Endothelial cell (in vitro differentiated cells): ENCODE data around the gene TAF3. TPM values are rescaled to one million over a fixed set of nuclear protein-coding genes. Genes with fewer than 3 reads are reported as not detected.
"Not testable (repeated sequence)": the region's sequence is repeated elsewhere in the genome, so short reads cannot be mapped to it uniquely, and the experiment has no call there.

Source experiments
- DNase-seq: peaks from one replicate; pipeline ENCODE4 v3.0.0; 2021; ENCODE audit warnings: low spot score
- H3K27ac Mint-ChIP-seq: one replicate; pipeline ENCODE4 v1.8.0; 2021; ENCODE audit warnings: mixed read lengths, inconsistent platforms; ENCODE audit not compliant: unreplicated experiment
- H3K27me3 Mint-ChIP-seq: one replicate; pipeline ENCODE4 v1.8.0; 2021; ENCODE audit warnings: mild to moderate bottlenecking, moderate library complexity, mixed read lengths, inconsistent platforms; ENCODE audit not compliant: unreplicated experiment
- H3K36me3 Mint-ChIP-seq: one replicate; pipeline ENCODE4 v1.8.0; 2021; ENCODE audit warnings: mild to moderate bottlenecking, low read depth, mixed read lengths, inconsistent platforms; ENCODE audit not compliant: unreplicated experiment
- H3K4me1 Mint-ChIP-seq: one replicate; pipeline ENCODE4 v1.8.0; 2021; ENCODE audit warnings: mild to moderate bottlenecking, mixed read lengths, inconsistent platforms; ENCODE audit not compliant: unreplicated experiment
- H3K4me3 Mint-ChIP-seq: one replicate; pipeline ENCODE4 v1.8.0; 2021; ENCODE audit warnings: mild to moderate bottlenecking, mixed read lengths, inconsistent platforms; ENCODE audit not compliant: unreplicated experiment
- H3K9me3 Mint-ChIP-seq: one replicate; pipeline ENCODE4 v1.8.0; 2021; ENCODE audit warnings: mixed read lengths, inconsistent platforms; ENCODE audit not compliant: unreplicated experiment
- total RNA-seq: library from RNA; stranded (reverse); fragmentation: NEBNext Ultra II Directional; extraction: Animal tissue kit (Norgen Biotek cat#: 25700); gene quantifications from one replicate; pipeline ENCODE4 v1.2.1, GENCODE V29; 2021; ENCODE audit not compliant: unreplicated experiment
- TF ChIP-seq, protein P1 (sequence below): fragments of 200-600 bp; sonication (generic); IDR thresholded peaks from one replicate; pipeline ENCODE4 v1.5.0; 2021; ENCODE audit warnings: antibody characterized with exemption; ENCODE audit not compliant: unreplicated experiment

TAF3 gene
- total RNA-seq, 1 donor from 2014 or later, result 12.4 TPM

DNA sequence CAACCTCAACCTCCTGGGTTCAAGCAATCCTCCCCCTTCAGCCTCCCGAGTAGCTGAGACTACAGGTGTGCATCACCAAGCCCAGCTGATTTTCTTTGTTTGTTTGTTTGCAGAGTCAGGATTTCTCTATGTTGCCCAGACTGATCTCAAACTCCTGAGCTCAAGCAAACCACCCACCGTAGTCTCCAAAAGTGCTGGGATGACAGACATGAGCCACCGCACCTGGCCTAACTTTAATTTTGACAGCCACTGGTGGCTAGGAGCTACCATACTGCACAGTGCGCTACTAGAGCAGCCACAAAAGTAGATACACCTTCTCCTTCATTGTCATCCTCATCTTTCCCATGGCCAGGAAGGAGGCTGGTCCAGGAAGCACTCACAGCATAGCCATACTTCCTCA lies 205.0 kb downstream of the TAF3 start:
- Mint-ChIP-seq H3K4me1 (peaks cover 16% of the 10 kb centered on the region), H3K4me3 (no peak overlapping the region), H3K27me3 (peaks cover 2% of the 10 kb centered on the region), H3K36me3 (no peaks in the 10 kb centered on the region), H3K27ac (no peak overlapping the region), H3K9me3 (no peaks in the 10 kb centered on the region)
- no peak for DNase-seq
- TF ChIP-seq, protein P1, sequence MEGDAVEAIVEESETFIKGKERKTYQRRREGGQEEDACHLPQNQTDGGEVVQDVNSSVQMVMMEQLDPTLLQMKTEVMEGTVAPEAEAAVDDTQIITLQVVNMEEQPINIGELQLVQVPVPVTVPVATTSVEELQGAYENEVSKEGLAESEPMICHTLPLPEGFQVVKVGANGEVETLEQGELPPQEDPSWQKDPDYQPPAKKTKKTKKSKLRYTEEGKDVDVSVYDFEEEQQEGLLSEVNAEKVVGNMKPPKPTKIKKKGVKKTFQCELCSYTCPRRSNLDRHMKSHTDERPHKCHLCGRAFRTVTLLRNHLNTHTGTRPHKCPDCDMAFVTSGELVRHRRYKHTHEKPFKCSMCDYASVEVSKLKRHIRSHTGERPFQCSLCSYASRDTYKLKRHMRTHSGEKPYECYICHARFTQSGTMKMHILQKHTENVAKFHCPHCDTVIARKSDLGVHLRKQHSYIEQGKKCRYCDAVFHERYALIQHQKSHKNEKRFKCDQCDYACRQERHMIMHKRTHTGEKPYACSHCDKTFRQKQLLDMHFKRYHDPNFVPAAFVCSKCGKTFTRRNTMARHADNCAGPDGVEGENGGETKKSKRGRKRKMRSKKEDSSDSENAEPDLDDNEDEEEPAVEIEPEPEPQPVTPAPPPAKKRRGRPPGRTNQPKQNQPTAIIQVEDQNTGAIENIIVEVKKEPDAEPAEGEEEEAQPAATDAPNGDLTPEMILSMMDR, result no peak

DNA sequence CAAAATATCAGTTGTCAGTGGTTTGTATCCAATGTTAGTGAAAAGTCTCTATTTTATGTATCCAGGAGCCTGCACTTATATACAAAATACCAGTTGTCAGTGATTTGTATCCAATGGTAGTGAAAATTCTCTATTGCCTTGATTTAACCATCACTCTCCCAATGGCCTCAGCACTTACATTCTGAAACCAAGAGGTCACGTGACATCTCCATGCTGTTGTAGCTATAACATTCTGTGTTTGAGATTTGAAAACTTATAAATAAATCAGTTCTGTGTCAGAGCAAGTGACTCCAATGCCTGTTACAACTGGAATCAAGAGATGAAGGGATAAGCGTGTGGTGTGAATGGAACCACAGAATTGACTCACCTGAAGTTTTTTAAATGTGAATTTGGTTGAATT lies 205.5 kb downstream of the TAF3 start:
- Mint-ChIP-seq H3K27ac (no peak overlapping the region), H3K9me3 (no peaks in the 10 kb centered on the region), H3K4me3 (no peak overlapping the region), H3K4me1 (peaks cover 16% of the 10 kb centered on the region), H3K36me3 (no peaks in the 10 kb centered on the region), H3K27me3 (peaks cover 2% of the 10 kb centered on the region)
- TF ChIP-seq, protein P1, result no peak
- no peak for DNase-seq

DNA sequence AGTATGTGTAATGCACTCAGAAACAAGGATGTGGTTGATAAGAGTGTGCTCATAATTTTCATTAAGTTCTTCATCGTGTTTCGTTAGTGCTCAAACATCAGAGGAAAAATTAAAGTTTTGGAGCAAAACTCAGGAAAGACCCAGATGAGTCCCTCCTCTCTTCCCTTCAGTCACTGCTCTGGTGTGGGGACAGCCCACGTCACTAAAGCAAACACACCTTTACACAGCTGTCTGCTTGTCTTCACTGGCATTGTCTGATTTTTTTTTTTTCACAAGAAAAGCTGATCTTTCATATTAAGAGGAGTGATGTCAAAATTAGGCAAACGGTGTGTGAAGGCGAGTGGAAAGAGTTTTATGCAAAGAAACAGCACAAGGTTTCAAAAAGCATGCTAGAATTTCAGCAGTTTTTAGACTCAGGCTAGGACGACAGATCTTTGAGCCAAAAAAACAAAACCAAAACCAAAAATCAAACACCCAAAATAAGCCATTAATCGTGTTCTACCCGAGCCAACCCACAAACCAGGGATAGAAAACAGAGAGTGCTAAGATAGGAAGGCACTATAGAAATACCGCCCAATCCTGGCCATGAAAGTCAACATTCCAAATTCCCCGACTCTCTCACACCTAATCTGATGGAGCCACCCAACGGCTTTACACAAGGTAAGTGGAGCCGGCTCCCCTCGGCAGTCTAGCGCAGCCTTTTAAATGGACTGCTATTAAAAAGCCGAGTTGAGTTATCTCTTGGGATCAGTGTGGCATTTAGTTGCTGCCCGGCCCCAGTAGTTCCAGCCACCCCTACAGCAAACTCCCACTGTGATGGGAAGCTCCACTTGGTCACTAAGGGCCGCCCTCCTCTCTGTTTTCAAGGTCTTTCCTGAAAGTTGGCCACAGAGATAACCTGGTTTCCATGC lies 208.3 kb downstream of the TAF3 start:
- H3K36me3 Mint-ChIP-seq, result peaks cover 2% of the 10 kb centered on the region
- H3K4me1 Mint-ChIP-seq, result peaks cover 16% of the 10 kb centered on the region
- TF ChIP-seq, protein P1, result no peak
- no peak overlapping the region for H3K27ac Mint-ChIP-seq
- H3K9me3 Mint-ChIP-seq, result no peaks in the 10 kb centered on the region
- H3K4me3 Mint-ChIP-seq, result no peak overlapping the region
- no peak for DNase-seq
- peaks cover 2% of the 10 kb centered on the region for H3K27me3 Mint-ChIP-seq

DNA sequence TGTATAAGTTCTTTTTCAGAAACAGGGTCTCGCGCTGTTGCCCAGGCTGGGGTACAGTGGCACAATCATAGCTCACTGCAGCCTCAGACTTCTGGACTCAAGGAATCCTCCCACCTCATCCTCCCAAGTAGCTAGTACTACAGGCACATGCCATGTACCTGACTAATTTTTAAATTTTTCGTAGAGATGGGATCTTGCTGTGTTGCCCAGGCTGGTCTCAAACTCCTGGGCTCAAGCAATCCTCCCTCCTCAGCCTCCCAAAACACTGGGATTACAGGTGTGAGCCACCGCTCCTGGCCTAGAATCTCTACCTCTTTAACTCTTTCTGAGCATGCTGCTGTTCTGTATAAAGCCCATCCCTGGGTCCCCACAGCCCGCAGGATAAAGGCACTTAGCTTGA lies 212.9 kb downstream of the TAF3 start:
- not testable (repeated sequence) for H3K9me3 Mint-ChIP-seq, H3K36me3 Mint-ChIP-seq, H3K4me1 Mint-ChIP-seq, H3K4me3 Mint-ChIP-seq, H3K27ac Mint-ChIP-seq, DNase-seq
- H3K27me3 Mint-ChIP-seq, result peaks cover 15% of the 10 kb centered on the region

DNA sequence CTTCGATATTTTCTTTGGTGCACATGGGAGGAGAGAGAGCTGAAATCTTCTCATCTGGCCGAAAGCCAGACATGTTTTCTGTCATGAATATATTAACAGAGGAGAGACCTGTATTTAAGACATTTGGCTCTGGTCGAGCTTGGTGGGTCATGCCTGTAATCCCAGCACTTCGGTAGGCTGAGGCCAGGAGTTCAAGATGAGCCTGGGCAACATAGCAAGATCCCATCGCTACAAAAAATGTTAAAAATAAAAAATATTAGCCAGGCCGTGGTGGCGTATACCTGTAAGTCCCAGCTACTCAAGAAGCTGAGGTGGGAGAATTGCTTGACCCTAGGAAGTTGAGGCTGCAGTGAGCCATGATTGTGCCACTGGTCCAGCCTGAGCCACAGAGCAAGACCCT lies 214.3 kb downstream of the TAF3 start:
- Mint-ChIP-seq H3K4me1 (peaks cover 9% of the 10 kb centered on the region), H3K36me3 (peaks cover 4% of the 10 kb centered on the region), H3K9me3 (no peaks in the 10 kb centered on the region), H3K27me3 (peaks cover 18% of the 10 kb centered on the region), H3K27ac (no peak overlapping the region), H3K4me3 (no peak overlapping the region)
- TF ChIP-seq, protein P1, result no peak
- DNase-seq, result no peak
